H1 (cell line): ENCODE measurements around the gene HS3ST5. TPM values are rescaled to one million over a fixed set of nuclear protein-coding genes. Genes with fewer than 3 reads are reported as not detected.

Experiments used
- CTCF ChIA-PET: fragments of 300-600 bp; sonication (Branson Sonifier 250); formaldehyde crosslinking; loops from one replicate; lab custom pipeline; 2021; ENCODE audit not compliant: partially characterized antibody; lab: Charles Lee
- POLR2A ChIA-PET: fragments of 300-600 bp; sonication (Branson Sonifier 250); formaldehyde crosslinking; loops from one replicate; lab custom pipeline; 2021; ENCODE audit warnings: inconsistent platforms; ENCODE audit not compliant: partially characterized antibody; lab: Charles Lee
- DNase-seq, 2 experiments: peaks; one replicate each; pipeline versions ENCODE4 v3.0.0 to v3.0.0-alpha.2; 2010 to 2022; ENCODE audit warnings: low spot score in 2 of 2, low read depth in 1 of 2, mixed read lengths in 1 of 2
- FAIRE-seq: peaks from 2 replicates; lab custom pipeline; 2011; peaks lifted over from hg19 to GRCh38; lab: Jason Lieb, UNC
- H2AFZ ChIP-seq: 2 replicates; pipeline ENCODE4 v1.8.1; 2012; ENCODE audit warnings: low read length, inconsistent platforms
- H2AK5ac ChIP-seq: 2 replicates; pipeline ENCODE4 v1.6.1; 2013; ENCODE audit warnings: low read depth, low read length
- H2BK120ac ChIP-seq: replicated peaks from 2 replicates; pipeline ENCODE3; 2013; ENCODE audit warnings: low read depth, low read length, inconsistent platforms
- H2BK12ac ChIP-seq: 2 replicates; pipeline ENCODE4 v1.6.1; 2013; ENCODE audit warnings: low read depth, low read length
- H2BK15ac ChIP-seq: 2 replicates; pipeline ENCODE4 v1.6.1; 2013; ENCODE audit warnings: low read length
- H2BK20ac ChIP-seq: 2 replicates; pipeline ENCODE4 v1.6.1; 2013; ENCODE audit warnings: low read length
- H2BK5ac ChIP-seq: 2 replicates; pipeline ENCODE4 v1.6.1; 2013; ENCODE audit warnings: low read depth, low read length
- H3K14ac ChIP-seq: 2 replicates; pipeline ENCODE4 v1.6.1; 2013; ENCODE audit warnings: inconsistent platforms; ENCODE audit not compliant: insufficient read length
- H3K18ac ChIP-seq: 2 replicates; pipeline ENCODE4 v1.6.1; 2013; ENCODE audit warnings: low read length; ENCODE audit errors: extremely low read depth
- H3K23ac ChIP-seq: 2 replicates; pipeline ENCODE4 v1.6.1; 2013; ENCODE audit warnings: inconsistent platforms; ENCODE audit not compliant: insufficient read length
- H3K23me2 ChIP-seq: 2 replicates; pipeline ENCODE4 v1.6.1; 2013; ENCODE audit warnings: low read depth, low read length
- H3K27ac ChIP-seq: 2 replicates; pipeline ENCODE4 v1.6.1; 2011; ENCODE audit warnings: low read depth, low read length, inconsistent platforms
- H3K27me3 ChIP-seq, 4 experiments: replicated peaks in 1 of 4; 1 replicate in 1 of 4; 2 replicates in 3 of 4; pipeline versions ENCODE4 v1.6.1 to v1.8.1; 2011 to 2013; ENCODE audit warnings: low read length in 3 of 4, mild to moderate bottlenecking in 3 of 4, inconsistent platforms in 2 of 4, mixed read lengths in 2 of 4, moderate library complexity in 1 of 4; ENCODE audit not compliant: control insufficient read depth in 3 of 4, insufficient read depth in 3 of 4; ENCODE audit errors: extremely low read depth in 1 of 4
- H3K36me3 ChIP-seq, 4 experiments: 2 replicates each; pipeline versions ENCODE4 v1.6.1 to v1.8.1; 2011 to 2013; ENCODE audit warnings: mild to moderate bottlenecking in 4 of 4, low read length in 3 of 4, moderate library complexity in 2 of 4, control low read depth in 1 of 4, inconsistent platforms in 1 of 4; ENCODE audit not compliant: insufficient read depth in 4 of 4, control insufficient read depth in 2 of 4
- H3K4ac ChIP-seq: replicated peaks from 2 replicates; pipeline ENCODE3; 2013; ENCODE audit warnings: low read length, low read depth, mixed read lengths, inconsistent platforms; ENCODE audit not compliant: insufficient read length
- H3K4me1 ChIP-seq, 4 experiments: replicated peaks in 1 of 4; 1 replicate in 1 of 4; 2 replicates in 3 of 4; pipeline versions ENCODE4 v1.6.1 to v1.8.1; 2011 to 2013; ENCODE audit warnings: low read length in 3 of 4, inconsistent platforms in 2 of 4, mixed read lengths in 1 of 4; ENCODE audit not compliant: insufficient read depth in 4 of 4, control insufficient read depth in 3 of 4
- H3K4me2 ChIP-seq, 2 experiments: 2 replicates each; pipeline versions ENCODE4 v1.6.1 to v1.8.1; 2011 to 2013; ENCODE audit warnings: low read depth in 2 of 2, low read length in 2 of 2, control low read depth in 1 of 2, inconsistent platforms in 1 of 2, mild to moderate bottlenecking in 1 of 2; ENCODE audit not compliant: insufficient read depth in 1 of 2
- H3K4me3 ChIP-seq, 4 experiments: fragments of 200-600, 300-600 bp in 1 of 4; sonication (generic), shearing (Covaris generic), sonication (Bioruptor Twin) in 1 of 4; 2 replicates each; pipeline versions ENCODE4 v1.5.1 to v1.8.1; 2011 to 2016; ENCODE audit warnings: low read length in 4 of 4, low read depth in 3 of 4, control low read depth in 2 of 4, inconsistent platforms in 2 of 4, mild to moderate bottlenecking in 2 of 4, mixed read lengths in 1 of 4, moderate library complexity in 1 of 4; ENCODE audit not compliant: insufficient read depth in 2 of 4; ENCODE audit errors: extremely low read depth in 1 of 4
- H3K56ac ChIP-seq: replicated peaks from 2 replicates; pipeline ENCODE3; 2013; ENCODE audit warnings: low read depth, mild to moderate bottlenecking, mixed read lengths, low read length, inconsistent platforms; ENCODE audit not compliant: insufficient read length
- H3K79me1 ChIP-seq: 2 replicates; pipeline ENCODE4 v1.6.1; 2013; ENCODE audit warnings: low read depth, low read length, control low read depth
- H3K79me2 ChIP-seq, 2 experiments: 2 replicates each; pipeline versions ENCODE4 v1.6.1 to v1.8.1; 2012 to 2013; ENCODE audit warnings: low read length in 2 of 2, mild to moderate bottlenecking in 2 of 2, inconsistent platforms in 1 of 2; ENCODE audit not compliant: insufficient read depth in 2 of 2, control insufficient read depth in 1 of 2
- H3K9ac ChIP-seq, 4 experiments: replicated peaks in 1 of 4; 1 replicate in 1 of 4; 2 replicates in 3 of 4; pipeline versions ENCODE4 v1.6.1 to v1.8.1; 2011 to 2013; ENCODE audit warnings: low read depth in 3 of 4, low read length in 3 of 4, control low read depth in 2 of 4, mild to moderate bottlenecking in 2 of 4, moderate library complexity in 2 of 4, inconsistent platforms in 1 of 4; ENCODE audit errors: extremely low read depth in 1 of 4
- H3K9me3 ChIP-seq, 2 experiments: 2 replicates each; pipeline versions ENCODE4 v1.6.1 to v1.8.1; 2012 to 2013; ENCODE audit warnings: mild to moderate bottlenecking in 2 of 2, moderate library complexity in 2 of 2, control low read depth in 1 of 2, inconsistent platforms in 1 of 2, low read depth in 1 of 2, low read length in 1 of 2, mixed read lengths in 1 of 2; ENCODE audit not compliant: insufficient read depth in 2 of 2
- H4K20me1 ChIP-seq, 2 experiments: replicated peaks in 1 of 2; 2 replicates each; pipeline versions ENCODE3 to v1.8.1; 2011 to 2013; ENCODE audit warnings: inconsistent platforms in 2 of 2, low read length in 2 of 2, mild to moderate bottlenecking in 1 of 2; ENCODE audit not compliant: insufficient read depth in 2 of 2, control insufficient read depth in 1 of 2
- H4K5ac ChIP-seq: 2 replicates; pipeline ENCODE4 v1.6.1; 2013; ENCODE audit warnings: low read length, low read depth, mixed read lengths, inconsistent platforms; ENCODE audit not compliant: insufficient read length
- H4K8ac ChIP-seq: 2 replicates; pipeline ENCODE4 v1.8.0; 2013; ENCODE audit warnings: mild to moderate bottlenecking, moderate library complexity, low read length, inconsistent platforms; ENCODE audit not compliant: insufficient read depth; ENCODE audit errors: extremely low read depth
- H4K91ac ChIP-seq: replicated peaks from 2 replicates; pipeline ENCODE3; 2013; ENCODE audit warnings: low read length, mixed read lengths, inconsistent platforms; ENCODE audit not compliant: insufficient read length
- E2F6 ChIP-seq: IDR thresholded peaks from 2 replicates; pipeline ENCODE4 v1.6.1; 2012; ENCODE audit warnings: inconsistent platforms
- WGBS, 2 experiments: shearing (Covaris generic) in 1 of 2; methylation state at CpG; one replicate each; pipeline versions ENCODE4 v1.1.6 to v1.1.7; 2013 to 2015; ENCODE audit warnings: low lambda C conversion rate in 2 of 2, mixed read lengths in 2 of 2, inconsistent platforms in 1 of 2, low coverage in 1 of 2, missing lambda C conversion rate in 1 of 2; ENCODE audit not compliant: insufficient replicate concordance in 2 of 2, insufficient coverage in 1 of 2, insufficient read length in 1 of 2; ENCODE audit errors: extremely low coverage in 1 of 2, missing lambda C conversion rate in 1 of 2; 5-methylcytosine and 5-hydroxymethylcytosine counted together
- polyA plus RNA-seq, 7 experiments: library from polyadenylated mRNA; depleted of rRNA in 3 of 7; stranded (reverse) in 5 of 7; unstranded in 2 of 7; fragments of >200 nt in 5 of 7; fragments of 200-250 nt in 2 of 7; gene quantifications; 1 replicate in 5 of 7; 2 replicates in 1 of 7; 4 replicates in 1 of 7; pipeline versions ENCODE4 v1.2.1 to v1.2.3, GENCODE V29; 2011 to 2013; ENCODE audit warnings: missing spikeins in 2 of 7, mixed read lengths in 2 of 7
- total RNA-seq: library from RNA; stranded (reverse); fragmentation: NEBNext Ultra II Directional; extraction: Animal tissue kit (Norgen Biotek cat#: 25700); gene quantifications from 2 replicates; pipeline ENCODE4 v1.2.1, GENCODE V29; 2021

Gene HS3ST5
- total and polyA plus RNA-seq, 2 of the 8 experiments (the other 6 are each of a cell fraction or from before 2014, with no cell fraction given): 1.2 to 9.9 TPM

GRCh38 chr6:114083251-114083650, 259.6 kb downstream of the HS3ST5 start:
- no peak overlapping the region for H3K18ac ChIP-seq
- H4K5ac ChIP-seq: no peak overlapping the region
- no peak overlapping the region for H3K14ac ChIP-seq
- 81% methylated on average over 3 of the region's 3 CpGs; no CpG with 5 or more reads in 1 of the 2 experiments for WGBS, 2 experiments
- no peak overlapping the region for H2AK5ac ChIP-seq
- no peak overlapping the region for H4K91ac ChIP-seq
- H3K4me1 ChIP-seq: peaks cover 0 to 4% (median 1%) of the 10 kb centered on the region in 4 experiments; a peak in 1 of 7 replicates
- H4K8ac ChIP-seq: no peak overlapping the region
- no peak overlapping the region for H2BK20ac ChIP-seq
- CTCF ChIA-PET: interaction anchor here (1.1 to 4.1 kb wide), 4 partner anchors 9 to 26 kb away, joined by 3 to 18 read pairs (median 4); no protein-coding TSS in a partner anchor
- no peak overlapping the region for H2BK12ac ChIP-seq
- no peak overlapping the region for H2BK120ac ChIP-seq
- POLR2A ChIA-PET: no interaction called here
- no peaks in the 10 kb centered on the region for H4K20me1 ChIP-seq
- H3K23ac ChIP-seq: no peak overlapping the region
- H3K27ac ChIP-seq: no peak overlapping the region
- no peaks in the 10 kb centered on the region for H3K27me3 ChIP-seq
- FAIRE-seq: no peak
- H3K9ac ChIP-seq: no peak overlapping the region
- H3K4ac ChIP-seq: no peak overlapping the region
- DNase-seq: no peak
- H3K79me2 ChIP-seq: no peaks in the 10 kb centered on the region
- H3K23me2 ChIP-seq: no peaks in the 10 kb centered on the region
- H3K4me3 ChIP-seq: no peak overlapping the region
- no peak overlapping the region for H2BK5ac ChIP-seq
- no peaks in the 10 kb centered on the region for H3K79me1 ChIP-seq
- peaks cover 0 to 14% (median 0%) of the 10 kb centered on the region in 4 experiments; a peak in 3 of 8 replicates for H3K36me3 ChIP-seq
- no peak overlapping the region for H3K4me2 ChIP-seq
- H2BK15ac ChIP-seq: no peak overlapping the region
- TF ChIP-seq E2F6: no peak
- no peaks in the 10 kb centered on the region for H3K9me3 ChIP-seq
- H3K56ac ChIP-seq: no peak overlapping the region
- H2AFZ ChIP-seq: no peak overlapping the region
